ENCODE data around the gene USF1.

The USF1 gene

GRCh38 chr1:161069241-161069640, 23.5 kb upstream of the USF1 start (continued):
- no peak for TF ChIP-seq PATZ1 (CRISPR knock-in tag; IDR thresholded peaks at IDR 0.05; ENCODE audit: borderline replicate concordance)
- no peak for TF ChIP-seq ARNTL (CRISPR knock-in tag; IDR thresholded peaks at IDR 0.05; ENCODE audit: borderline replicate concordance, low read depth)
- TF ChIP-seq GLIS3 (CRISPR knock-in tag; IDR thresholded peaks at IDR 0.05), result no peak
- TF ChIP-seq, protein P1, sequence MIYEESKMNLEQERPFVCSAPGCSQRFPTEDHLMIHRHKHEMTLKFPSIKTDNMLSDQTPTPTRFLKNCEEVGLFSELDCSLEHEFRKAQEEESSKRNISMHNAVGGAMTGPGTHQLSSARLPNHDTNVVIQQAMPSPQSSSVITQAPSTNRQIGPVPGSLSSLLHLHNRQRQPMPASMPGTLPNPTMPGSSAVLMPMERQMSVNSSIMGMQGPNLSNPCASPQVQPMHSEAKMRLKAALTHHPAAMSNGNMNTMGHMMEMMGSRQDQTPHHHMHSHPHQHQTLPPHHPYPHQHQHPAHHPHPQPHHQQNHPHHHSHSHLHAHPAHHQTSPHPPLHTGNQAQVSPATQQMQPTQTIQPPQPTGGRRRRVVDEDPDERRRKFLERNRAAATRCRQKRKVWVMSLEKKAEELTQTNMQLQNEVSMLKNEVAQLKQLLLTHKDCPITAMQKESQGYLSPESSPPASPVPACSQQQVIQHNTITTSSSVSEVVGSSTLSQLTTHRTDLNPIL (CRISPR knock-in tag; IDR thresholded peaks at IDR 0.05; ENCODE audit: low read depth), result no peak

GRCh38 chr1:161068306-161069234, 22.8 kb upstream of the USF1 start:
- ATAC-seq, result no peak; the same call in 2 of the 3 replicates
- no peak for TF ChIP-seq CSRNP3 (CRISPR knock-in tag; IDR thresholded peaks at IDR 0.05)
- TF ChIP-seq TOX (CRISPR knock-in tag; IDR thresholded peaks at IDR 0.05; ENCODE audit: borderline replicate concordance), result no peak
- no peak for TF ChIP-seq SNAI2 (CRISPR knock-in tag; IDR thresholded peaks at IDR 0.05)
- no peak for TF ChIP-seq RARB (CRISPR knock-in tag; IDR thresholded peaks at IDR 0.05)
- no peak for TF ChIP-seq BACH2 (CRISPR knock-in tag; IDR thresholded peaks at IDR 0.05; ENCODE audit: borderline replicate concordance)
- TF ChIP-seq ZFP30 (CRISPR knock-in tag; IDR thresholded peaks at IDR 0.05), result no peak
- no peak for TF ChIP-seq ISL1 (CRISPR knock-in tag; IDR thresholded peaks at IDR 0.05)
- no peak for TF ChIP-seq ZC3H10 (CRISPR knock-in tag; IDR thresholded peaks at IDR 0.05)
- TF ChIP-seq TSHZ2 (CRISPR knock-in tag; IDR thresholded peaks at IDR 0.05), result no peak
- no peak for TF ChIP-seq GLIS3 (CRISPR knock-in tag; IDR thresholded peaks at IDR 0.05)
- TF ChIP-seq ARNTL (CRISPR knock-in tag; IDR thresholded peaks at IDR 0.05; ENCODE audit: borderline replicate concordance, low read depth), result no peak

DNA sequence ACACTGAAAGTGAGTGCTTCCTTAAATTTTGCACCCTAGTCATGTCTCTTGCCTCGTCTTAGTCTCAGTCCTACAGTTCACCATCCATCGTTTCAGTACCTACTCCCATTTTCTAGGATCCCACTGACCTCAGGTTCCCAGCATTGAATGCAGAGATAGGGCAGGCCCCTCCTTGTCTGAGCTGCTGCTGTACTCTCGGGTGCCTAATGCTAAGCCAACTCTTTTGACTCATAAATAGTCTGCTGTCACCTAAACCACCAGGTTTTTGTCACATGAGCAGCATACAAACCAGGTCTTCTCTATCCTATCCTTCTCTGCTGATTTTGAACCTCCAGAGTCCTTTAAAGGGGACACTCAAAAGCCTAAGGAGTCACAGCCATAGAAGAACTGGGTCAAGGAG, 20.9 kb upstream of the USF1 start:
- TF ChIP-seq PATZ1 (CRISPR knock-in tag; IDR thresholded peaks at IDR 0.05; ENCODE audit: borderline replicate concordance), result no peak
- TF ChIP-seq ARNTL (CRISPR knock-in tag; IDR thresholded peaks at IDR 0.05; ENCODE audit: borderline replicate concordance, low read depth), result no peak
- TF ChIP-seq CSRNP3 (CRISPR knock-in tag; IDR thresholded peaks at IDR 0.05), result no peak
- TF ChIP-seq ZFP3 (CRISPR knock-in tag; IDR thresholded peaks at IDR 0.05), result no peak
- TF ChIP-seq ZNF565 (CRISPR knock-in tag; conservative IDR thresholded peaks at IDR 0.05; ENCODE audit: low read depth), result no peak
- no peak for TF ChIP-seq POU6F1 (CRISPR knock-in tag; IDR thresholded peaks at IDR 0.05; ENCODE audit: borderline replicate concordance, low read depth)
- no peak for TF ChIP-seq BACH2 (CRISPR knock-in tag; IDR thresholded peaks at IDR 0.05; ENCODE audit: borderline replicate concordance)
- no peak for TF ChIP-seq TSHZ2 (CRISPR knock-in tag; IDR thresholded peaks at IDR 0.05)
- no peak for TF ChIP-seq ZFP30 (CRISPR knock-in tag; IDR thresholded peaks at IDR 0.05)
- TF ChIP-seq ISL1 (CRISPR knock-in tag; IDR thresholded peaks at IDR 0.05), result no peak
- no peak for TF ChIP-seq ZNF8 (CRISPR knock-in tag; IDR thresholded peaks at IDR 0.05)
- TF ChIP-seq ZNF70 (CRISPR knock-in tag; IDR thresholded peaks at IDR 0.05), result no peak
- no peak for TF ChIP-seq OSR1 (CRISPR knock-in tag; IDR thresholded peaks at IDR 0.05)
- no peak for ATAC-seq
